Measurements from ENCODE around the gene KLHL40.

The KLHL40 gene

DNA sequence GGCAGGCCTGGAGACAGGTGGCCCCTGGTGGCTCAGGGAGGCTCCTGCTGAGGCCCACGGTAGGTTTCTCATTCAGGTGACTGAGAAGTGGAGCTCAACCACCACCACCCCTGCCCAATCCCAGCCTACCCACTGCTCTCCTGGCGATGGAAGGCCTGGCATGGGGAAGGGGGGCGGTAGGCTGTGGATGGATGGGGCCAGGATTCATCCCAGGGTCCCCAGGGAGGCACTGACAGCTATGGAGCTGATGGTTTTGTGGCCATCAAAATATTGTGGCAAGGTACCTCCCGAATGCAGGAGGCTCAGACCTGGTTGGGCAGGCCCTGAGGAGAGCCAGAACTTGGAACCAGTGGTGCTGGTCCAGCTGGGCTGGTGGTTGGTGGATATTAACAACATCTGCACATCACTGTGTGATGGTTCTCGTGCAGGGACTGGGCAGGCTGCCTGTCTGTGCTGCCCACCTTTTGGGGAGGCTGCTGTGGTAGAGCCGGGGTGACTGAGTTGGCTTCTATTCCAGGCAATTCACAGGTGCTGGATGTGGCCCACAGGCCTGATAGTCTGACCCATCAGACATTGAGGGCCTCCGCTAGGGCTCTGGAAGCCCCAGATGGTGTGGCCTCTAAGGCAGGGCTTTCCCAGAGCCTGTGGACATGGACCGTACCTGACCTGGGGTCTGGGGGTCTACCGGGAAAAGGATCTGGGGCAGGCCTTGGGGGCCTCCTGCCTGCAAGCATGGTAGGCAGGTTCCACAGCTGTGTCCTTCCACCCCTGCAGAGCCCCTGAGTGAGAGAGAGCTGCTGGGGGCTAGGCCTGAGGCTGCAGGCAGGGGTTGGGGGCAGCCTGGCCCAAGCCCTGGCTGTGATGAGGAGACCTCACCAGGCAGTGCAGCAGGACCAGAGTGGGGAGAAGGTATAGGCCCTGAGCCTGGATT lies 28.4 kb upstream of the KLHL40 start:
- DNase-seq (ENCODE audit: low read depth), result no peak

DNA sequence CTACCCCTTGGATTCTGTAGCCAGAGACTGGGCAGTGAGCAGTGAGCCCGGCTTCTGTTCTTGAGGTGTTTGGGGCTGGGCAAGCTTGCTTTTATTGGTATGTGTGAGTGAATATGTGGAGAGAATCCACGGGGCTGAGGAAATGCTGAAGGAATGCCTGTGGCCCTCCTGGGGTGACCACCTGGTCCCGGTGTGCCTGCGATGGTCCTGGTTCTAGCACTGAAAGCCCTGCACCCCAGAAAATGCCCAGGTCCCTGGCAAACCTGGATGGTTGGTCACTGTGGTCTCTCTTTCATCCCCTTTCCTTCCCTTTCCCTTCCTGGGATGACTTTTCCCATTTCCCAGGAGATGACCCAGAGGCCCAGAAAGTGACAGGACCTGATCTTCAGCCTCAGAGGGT lies 27.7 kb upstream of the KLHL40 start:
- no peak for DNase-seq (ENCODE audit: low read depth)

DNA sequence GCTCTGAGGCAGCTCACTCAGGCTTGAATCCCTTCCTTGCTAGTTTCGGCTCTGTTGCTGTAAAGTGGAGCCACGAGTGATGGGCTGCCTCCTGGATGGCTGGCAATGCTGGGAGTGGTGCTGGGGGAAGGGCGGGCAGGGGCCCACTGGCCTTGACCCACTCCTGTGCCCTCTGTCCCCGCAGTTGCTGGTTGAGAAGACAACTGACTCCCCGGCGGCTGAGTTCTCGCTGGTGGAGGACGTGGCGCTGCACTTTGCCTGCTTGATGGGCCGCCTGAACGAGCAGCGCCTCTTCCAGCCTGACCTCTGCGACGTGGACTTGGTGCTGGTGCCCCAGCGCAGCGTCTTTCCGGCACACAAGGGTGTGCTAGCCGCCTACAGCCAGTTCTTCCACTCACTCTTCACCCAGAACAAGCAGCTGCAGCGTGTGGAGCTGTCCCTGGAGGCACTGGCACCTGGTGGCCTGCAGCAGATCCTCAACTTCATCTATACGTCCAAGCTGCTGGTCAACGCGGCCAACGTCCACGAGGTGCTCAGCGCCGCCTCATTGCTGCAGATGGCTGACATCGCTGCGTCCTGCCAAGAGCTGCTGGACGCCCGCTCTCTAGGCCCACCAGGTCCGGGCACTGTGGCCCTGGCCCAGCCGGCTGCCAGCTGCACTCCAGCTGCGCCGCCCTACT lies 27.1 kb upstream of the KLHL40 start:
- no peak for DNase-seq (ENCODE audit: low read depth)

DNA sequence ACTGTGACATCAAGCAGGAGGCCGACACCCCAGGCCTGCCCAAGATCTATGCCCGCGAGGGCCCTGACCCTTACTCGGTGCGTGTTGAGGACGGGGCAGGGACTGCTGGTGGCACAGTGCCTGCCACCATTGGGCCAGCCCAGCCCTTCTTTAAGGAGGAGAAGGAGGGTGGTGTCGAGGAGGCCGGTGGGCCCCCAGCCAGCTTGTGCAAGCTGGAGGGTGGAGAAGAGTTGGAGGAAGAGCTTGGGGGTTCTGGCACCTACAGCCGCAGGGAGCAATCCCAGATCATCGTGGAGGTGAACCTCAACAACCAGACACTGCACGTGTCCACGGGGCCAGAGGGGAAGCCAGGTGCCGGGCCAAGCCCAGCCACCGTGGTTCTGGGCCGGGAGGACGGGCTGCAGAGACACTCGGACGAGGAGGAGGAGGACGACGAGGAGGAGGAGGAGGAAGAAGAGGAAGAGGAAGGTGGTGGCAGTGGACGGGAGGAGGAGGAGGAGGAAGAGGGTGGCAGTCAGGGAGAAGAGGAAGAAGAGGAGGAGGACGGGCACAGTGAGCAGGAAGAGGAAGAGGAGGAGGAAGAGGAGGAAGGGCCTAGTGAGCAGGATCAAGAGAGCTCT lies 26.5 kb upstream of the KLHL40 start:
- no peak for DNase-seq (ENCODE audit: low read depth)

DNA sequence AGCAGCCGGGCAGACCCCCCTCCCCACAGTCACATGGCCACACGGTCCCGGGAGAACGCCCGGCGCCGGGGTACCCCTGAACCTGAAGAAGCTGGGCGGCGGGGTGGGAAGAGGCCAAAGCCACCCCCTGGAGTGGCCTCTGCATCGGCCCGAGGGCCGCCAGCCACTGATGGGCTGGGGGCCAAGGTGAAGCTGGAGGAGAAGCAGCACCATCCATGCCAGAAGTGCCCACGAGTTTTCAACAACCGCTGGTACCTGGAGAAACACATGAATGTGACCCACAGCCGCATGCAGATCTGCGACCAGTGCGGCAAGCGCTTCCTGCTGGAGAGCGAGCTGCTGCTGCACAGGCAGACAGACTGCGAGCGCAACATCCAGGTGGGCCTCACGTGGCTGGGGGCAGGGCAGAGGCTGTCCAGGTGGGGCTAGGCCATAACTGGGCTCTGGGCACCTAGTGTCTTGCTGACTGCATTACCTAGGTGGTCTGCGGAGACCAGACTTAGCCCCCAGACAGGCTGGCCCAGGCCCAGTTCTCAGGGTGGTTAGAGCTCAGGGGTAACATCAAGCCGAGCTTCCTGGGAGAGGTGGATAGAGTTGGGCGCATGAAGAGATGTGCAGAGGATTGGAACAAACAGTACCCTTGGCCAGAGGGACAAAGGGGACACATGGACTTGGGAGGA lies 25.7 kb upstream of the KLHL40 start:
- DNase-seq (ENCODE audit: low read depth), result no peak

DNA sequence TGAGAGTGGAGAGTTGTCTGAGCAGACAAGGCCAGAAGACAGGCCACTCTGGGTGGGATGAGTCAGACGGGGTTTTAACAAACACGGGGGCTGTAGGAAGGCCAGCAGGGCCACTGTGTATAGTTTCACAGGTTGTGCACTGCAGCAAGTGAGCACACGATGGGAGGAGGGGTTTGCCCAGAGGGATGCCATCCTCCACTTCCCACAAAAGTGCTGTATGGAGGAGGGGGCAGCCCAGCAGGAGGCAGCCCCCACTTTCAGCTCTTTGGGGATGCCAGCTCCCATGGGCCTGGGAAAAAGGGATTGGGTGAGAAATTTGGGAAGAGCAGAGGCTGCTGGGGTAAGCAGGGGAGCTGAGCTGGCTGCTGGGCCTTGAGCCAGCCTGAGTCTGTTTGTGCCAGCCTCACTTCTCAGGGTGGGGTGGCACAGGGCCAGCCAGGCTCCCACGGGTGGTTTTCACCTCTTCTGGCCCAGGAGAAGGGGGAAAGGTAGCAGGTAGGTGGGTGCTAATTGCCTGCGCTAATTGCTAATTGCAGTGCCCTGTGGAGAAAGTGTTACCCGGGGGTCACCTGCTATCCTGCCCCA lies 25.1 kb upstream of the KLHL40 start:
- no peak for DNase-seq (ENCODE audit: low read depth)

DNA sequence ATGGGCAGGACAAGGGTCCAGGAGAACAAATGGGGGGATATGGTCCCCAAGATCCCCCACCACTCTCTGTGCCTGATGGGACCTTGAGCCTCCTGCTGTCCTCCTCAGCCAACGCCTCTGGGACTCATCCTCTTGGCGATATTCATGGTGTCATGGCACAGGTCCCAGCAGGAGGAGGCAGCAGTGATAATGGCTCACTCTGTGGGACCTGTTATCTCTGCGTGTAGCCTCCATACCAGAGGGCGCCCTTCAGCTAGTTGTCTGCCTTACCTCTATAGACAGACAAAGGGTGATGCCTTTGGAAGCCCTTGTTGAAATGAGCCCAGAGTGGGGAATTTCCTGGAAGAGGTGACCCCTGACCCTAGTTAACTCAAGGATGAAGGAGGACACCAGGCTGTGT lies 24.4 kb upstream of the KLHL40 start:
- DNase-seq (ENCODE audit: low read depth), result no peak

DNA sequence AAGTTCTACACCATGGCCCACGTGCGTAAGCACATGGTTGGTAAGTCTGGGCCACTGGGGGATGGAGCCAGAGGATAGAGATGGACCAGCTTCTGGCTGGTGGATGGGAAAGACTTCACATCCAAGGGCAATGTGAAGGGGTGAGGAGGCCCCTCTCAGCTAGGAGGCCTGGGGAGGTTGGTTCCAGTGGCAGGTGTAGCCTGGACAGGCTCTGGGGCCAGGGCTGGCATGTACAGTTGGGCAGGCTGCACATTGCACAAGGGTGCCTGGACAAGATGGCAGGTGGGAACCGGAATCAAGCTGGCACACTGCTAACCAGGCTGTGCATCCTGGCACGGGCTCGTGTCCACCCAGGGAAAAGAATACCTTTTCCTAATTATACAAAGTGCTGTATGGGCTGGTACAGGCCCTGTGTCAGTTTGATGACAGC lies 23.7 kb upstream of the KLHL40 start:
- DNase-seq (ENCODE audit: low read depth), result no peak

DNA sequence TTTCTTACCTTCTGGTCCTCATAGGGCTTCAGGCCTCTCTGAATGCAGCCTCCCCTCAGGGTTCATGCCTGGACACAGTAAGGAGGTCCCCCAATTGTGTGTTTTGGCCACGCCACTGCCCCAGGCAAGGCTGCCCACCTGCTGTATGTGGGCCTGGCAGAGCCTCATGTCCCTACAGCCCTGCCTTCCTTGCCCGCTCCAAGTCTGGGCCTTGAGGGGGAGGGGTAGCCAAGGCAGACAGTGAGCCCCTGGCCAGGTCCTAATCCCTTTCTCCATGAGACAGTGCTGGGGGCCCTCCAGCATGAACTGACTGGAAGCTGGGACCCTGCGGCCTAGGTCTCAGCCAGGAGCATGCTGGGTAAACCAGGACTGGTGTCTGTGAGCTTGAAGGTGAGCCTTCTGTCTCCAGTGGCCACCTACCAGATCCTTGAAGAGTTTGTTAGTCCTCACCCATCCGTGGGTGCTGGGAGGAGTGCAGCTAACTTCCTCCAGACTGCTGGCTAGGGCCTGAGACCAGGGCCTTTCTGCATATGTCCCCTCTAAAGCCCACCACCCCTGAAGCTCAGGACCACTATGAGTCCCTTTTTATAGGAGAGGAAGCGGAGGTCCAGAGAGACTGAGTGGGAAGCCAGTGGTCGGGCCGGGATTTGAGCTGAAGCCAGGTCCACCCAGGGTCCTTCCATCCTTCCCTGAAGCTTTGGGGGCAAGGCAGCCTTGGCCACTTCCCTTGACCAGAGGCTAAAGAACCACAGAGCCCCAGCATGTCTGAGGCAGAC lies 23.1 kb upstream of the KLHL40 start:
- no peak for DNase-seq (ENCODE audit: low read depth)

DNA sequence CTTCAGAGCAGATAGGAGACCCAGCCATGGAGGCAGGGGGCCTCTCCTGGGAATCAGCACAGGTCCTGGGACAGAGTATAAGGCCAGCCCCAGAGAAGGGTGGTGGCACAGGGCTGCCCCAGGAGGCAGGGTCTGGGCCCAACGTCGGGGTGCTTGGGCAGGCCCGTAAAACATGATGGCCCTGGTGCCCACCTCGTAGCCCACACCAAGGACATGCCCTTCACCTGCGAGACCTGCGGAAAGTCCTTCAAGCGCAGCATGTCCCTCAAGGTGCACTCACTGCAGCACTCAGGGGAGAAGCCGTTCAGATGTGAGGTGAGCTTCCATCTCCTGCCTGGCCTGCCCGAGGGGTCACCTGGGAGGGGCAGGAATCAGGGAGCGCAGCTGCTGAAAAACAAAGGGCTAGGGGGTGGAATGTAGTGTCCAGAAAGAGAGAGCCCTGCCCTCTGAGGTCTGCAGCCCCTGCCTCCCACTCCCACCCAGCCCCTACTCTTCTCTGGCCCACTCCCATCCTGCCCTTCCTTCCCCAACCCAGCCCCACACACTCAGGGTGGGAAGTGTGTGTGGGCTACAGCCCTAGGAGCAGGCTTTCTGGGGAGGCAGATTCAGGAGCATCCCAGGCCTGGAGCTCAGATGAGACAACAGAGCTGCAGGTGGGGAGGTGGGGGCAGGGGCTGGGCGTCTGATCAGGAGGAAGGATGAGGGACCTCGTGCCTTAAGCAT lies 22.4 kb upstream of the KLHL40 start:
- DNase-seq (ENCODE audit: low read depth), result no peak

DNA sequence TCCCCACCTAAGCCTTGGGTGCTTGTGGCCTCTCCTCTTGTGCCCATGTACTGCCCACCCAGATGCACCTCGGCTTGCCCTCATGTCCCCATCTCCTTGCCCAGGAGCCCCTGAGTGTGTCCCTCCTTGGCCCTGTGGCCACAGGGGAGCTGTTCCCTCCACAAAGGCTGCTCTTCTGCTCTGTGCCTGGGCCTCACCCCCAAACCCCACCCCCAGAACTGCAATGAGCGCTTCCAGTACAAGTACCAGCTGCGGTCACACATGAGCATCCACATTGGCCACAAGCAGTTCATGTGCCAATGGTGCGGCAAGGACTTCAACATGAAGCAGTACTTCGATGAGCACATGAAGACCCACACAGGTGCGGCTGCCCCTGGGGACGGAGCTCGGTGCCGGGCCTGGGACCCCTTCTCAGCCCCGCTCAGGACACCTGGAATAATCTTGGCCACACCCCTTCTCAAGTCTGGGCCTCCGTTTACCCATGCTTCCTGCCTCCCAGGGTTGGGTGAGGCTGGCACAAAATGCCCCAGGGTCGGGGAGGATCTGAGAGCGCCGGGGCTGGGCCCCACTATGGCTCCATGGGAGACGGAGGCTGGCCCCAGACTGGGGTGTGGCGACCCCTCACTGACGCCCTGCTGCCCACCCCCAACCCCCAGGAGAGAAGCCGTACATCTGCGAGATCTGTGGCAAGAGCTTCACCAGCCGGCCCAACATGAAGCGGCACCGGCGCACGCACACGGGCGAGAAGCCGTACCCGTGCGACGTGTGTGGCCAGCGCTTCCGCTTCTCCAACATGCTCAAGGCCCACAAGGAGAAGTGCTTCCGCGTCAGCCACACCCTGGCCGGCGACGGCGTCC lies 21.5 kb upstream of the KLHL40 start:
- no peak for DNase-seq (ENCODE audit: low read depth)

DNA sequence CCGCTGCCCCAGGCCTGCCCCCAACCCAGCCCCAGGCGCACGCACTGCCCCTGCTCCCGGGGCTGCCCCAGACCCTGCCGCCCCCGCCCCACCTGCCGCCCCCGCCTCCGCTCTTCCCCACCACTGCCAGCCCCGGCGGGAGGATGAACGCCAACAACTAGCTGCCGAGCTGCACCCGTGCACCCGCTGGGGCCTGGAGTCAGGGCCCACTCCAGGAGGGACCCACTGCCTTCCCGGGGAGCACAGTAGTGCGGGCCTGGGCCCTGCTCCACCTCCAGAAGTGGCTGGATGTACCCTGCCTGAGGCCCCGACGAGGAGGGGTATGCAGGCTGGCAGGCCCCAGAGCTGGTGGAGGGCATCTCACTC lies 20.9 kb upstream of the KLHL40 start:
- no peak for DNase-seq (ENCODE audit: low read depth)

DNA sequence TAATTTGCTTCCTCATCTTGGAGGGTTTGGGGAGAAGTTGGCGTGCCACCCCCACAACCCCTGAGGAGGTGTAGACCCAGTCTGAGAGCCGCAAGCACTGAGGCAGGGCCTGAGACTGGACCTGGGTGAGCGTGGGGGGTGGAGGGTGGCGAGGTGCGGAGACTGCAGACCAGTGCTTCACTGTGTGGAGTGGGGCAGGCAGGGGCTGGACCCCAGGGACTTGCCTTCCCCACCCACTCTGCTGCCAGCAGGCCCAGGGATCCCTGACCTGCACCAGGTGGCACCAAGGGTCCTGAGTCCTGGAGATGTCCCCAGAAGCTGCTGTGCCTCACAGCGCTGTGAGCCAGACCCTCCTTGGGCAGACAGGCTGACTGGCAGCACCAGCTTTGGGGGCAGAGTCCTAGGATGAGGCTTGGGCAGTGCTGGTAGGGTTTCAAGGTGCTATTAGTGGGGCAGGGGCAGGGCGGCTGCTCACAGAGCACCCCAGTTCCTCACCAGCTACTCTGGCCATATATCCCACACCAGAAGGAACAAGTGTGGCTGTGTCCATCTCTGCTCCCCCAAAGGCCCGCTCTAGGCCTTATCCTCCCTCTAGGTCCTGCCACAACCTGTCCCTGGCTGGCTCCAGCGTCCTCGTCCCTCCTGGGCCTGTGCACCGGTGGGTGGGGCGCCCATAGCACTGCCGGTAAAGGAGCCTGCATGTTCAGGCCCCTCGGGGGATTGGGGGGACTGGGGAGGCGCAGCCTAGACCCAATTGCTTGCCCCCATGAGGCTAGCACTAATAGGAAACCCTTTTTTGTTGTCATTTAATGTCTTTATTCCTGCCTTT lies 20.1 kb upstream of the KLHL40 start:
- no peak for DNase-seq (ENCODE audit: low read depth)

DNA sequence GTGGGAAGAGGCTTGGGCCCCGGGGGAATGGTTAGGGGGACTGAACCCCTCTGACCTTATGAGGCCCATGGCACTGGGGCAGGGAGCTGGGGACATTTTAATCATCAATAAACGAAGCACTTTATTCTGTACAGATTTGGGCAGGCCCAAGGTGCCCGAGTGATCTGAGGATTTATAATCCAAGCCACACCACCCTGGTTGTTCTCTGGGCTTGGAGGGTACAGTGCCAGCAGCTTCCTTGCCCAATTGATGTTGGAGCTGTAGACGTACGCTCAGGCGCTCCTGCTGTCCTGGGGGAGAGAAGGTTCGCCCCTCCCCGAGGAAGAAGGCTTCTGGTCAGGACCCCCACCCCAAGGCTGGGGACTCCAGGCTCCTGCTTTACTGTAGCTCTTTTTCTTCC lies 19.3 kb upstream of the KLHL40 start:
- DNase-seq (ENCODE audit: low read depth), result no peak

DNA sequence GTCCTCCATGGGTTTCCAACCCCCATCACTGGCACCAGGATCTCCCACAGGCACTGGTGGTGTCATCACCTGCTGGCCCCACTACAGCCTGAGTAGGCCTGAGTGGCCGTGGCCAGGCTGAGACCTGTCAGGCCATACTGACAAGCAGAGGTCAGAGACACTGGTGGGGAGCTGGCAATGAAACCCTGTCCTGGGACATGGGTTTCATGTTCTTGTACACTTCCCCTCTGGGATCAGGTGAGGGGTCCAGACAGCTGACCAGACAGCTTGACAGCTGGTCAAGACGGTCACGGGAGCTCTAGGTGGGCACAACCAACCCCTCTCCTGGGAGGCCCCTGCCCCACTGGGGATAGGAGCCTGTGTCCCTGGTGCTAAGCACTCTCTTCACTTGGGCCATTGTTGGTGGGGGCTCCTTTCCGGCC lies 18.7 kb upstream of the KLHL40 start:
- DNase-seq (ENCODE audit: low read depth), result no peak

DNA sequence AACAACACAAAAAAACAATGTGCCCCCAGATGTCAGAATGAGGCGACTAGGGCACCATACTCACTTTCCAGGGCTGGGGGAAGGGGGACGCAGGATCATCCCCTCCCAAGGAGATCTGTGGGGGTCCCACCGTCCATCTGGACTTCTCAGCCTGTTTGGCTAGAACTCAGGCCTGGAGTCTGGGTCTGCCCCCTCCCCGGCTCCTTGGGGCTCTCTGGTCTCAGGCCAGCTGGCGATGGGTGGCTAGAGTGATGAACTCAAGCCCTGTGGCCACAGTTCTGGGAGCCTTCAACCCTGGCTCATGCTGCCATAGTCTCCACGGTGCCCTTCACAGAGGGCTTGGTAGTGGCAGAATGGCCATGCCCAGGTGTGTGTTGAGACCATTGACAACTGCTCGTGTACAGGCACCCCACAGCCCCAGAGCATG lies 18.2 kb upstream of the KLHL40 start:
- no peak for DNase-seq (ENCODE audit: low read depth)

DNA sequence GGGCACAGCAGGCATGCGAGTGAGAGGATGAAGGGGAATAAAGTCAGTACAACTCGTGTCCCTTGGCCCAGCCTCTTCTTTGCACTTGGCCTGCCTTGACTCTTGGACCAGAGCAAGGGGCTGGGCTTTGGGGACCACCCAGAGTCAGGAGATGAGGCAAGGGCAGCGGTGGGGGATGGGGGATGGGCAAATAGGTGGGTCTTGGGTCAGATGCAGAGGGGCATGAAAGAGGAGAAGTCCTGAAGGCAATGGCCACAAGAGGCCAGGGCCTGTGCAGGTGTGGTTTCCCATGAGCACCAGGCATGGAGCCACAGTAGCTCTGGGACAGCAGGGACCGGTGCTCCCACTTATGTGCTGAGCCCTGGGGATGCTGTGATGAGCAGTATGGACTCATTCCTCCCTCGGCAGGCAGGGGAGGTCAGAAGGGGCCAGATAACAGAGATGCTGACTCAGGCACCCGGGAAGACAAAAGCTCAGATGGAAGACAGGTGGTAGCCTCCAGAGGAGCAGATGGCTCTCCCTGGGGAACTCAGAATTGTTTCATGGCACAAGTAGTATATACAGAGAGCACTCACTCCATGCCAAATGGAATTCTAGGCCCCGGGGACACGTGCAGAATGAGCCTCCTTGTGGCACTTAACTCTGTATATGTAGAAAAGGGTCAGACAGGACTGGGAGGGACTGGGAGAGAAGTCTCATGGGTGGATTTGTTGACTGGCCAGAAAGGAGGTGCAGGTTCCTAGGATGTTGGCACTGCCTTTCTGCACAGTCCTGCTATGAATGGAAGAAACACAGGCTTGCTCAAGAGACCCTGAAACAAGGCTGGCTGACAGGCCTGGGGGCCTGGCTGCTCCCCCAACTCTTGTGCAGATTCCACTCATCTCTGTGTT lies 17.6 kb upstream of the KLHL40 start:
- no peak for DNase-seq (ENCODE audit: low read depth)

DNA sequence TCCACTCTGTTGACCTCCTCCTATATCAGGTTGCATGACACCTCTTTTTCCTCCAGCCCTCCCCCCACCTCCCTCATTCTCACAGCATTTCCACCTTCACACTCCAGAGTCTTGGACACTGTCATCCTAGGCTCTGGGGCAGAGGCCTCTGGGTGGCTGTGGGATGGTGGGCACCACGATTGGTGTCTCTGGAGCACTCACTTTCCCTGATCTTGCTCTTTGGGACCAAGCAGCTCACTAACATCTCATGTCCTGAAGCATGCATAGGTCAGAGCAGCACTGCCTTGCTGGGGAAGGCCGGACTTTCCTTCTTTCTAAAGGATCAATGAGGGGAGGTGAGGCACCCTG lies 16.9 kb upstream of the KLHL40 start:
- DNase-seq (ENCODE audit: low read depth), result no peak
